GM19238 (cell line): ENCODE results near the gene CCDC6.
"Not testable (repeated sequence)": the region's sequence is repeated elsewhere in the genome, so short reads cannot be mapped to it uniquely, and the experiment has no call there.

Source experiments
- DNase-seq: peaks from one replicate; pipeline ENCODE4 v3.0.0; 2011; ENCODE audit warnings: low spot score; ENCODE audit not compliant: insufficient read length

The CCDC6 gene

DNA sequence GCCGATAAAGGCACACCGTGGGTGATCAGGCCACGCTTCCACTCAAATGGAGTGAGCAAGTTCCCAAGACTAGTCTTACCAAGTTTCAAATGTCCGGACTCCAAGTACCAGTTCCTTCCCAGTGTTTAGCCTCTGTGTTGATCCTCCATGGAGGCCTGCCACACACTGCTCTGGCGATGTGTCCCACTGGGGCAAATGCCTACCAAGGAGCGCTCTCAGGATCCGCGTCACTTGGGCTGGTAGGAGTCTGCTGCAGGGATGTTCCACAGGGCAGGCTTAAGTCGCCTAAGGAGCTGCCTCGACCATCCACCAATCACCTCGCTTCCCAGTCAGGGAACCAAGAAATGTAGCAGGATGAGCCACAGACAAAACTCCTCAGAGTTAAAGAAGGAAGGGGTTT is 135.7 kb downstream of the CCDC6 start:
- DNase-seq, result no peak

- DNase-seq, result no peak
Measured at GRCh38 chr10:59762505-59762904, 143.9 kb downstream of the CCDC6 start.

DNA sequence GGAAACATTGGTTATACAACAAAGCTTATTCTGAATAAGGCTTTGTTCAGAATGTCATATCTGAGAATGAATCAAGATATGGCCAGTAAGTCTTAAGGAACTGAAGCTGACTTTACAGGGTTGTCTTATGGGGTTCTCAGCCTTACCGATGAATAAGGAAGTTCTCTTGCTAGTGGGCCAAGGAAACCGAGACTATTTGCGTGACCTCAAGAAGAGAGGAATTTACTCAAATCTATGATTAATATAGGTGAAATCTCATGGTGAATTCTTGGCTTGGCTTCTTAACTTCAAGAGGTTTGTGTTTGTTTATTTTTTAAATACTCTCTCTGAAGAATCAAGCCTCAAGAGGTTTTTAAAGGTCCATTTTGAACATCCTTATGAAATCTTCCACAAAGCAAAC is 148.4 kb downstream of the CCDC6 start:
- DNase-seq, result no peak

DNA sequence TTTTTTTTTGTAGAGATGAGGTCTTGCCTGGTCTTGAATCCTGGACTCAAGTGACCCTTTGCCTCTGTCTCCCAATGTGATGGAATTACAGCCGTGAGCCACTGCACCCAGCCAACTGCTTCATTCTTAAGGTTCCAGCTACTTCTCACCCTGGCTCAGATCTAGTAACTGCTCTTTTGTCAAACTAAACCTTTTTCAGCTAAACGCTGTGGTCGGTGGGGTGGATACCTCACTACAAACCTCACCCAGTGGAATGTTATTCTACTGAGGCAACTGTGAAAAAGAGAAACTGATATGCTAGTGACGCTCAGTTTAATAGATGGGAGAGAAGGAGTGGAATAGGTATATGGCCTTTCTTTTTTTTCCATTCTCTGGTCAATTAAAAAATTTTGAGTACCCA is 151.4 kb downstream of the CCDC6 start:
- DNase-seq, result no peak

DNA sequence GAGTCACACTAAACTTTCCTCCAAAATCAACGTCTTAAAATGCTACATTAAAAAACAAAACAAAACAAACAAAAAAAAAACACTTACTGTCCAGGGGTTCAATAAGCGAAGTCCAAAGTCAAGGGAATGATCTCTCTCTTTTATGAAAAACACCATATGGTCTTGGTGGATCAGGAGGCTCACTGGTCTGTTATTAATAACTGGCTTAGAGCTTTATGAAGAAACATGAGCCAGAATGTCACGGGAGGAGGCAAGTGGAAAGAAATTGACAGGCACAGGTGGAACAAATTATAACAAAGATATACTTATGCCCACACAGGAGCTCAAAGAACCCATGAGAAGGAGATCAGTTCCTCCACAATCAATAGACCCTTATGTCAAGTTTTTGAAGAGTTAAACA is 153.1 kb downstream of the CCDC6 start, which contains the start of gene MRLN:
Gene MRLN, minus strand, starts transcription at position 189 of the 400 bp plus-strand sequence.
- DNase-seq, result no peak

DNA sequence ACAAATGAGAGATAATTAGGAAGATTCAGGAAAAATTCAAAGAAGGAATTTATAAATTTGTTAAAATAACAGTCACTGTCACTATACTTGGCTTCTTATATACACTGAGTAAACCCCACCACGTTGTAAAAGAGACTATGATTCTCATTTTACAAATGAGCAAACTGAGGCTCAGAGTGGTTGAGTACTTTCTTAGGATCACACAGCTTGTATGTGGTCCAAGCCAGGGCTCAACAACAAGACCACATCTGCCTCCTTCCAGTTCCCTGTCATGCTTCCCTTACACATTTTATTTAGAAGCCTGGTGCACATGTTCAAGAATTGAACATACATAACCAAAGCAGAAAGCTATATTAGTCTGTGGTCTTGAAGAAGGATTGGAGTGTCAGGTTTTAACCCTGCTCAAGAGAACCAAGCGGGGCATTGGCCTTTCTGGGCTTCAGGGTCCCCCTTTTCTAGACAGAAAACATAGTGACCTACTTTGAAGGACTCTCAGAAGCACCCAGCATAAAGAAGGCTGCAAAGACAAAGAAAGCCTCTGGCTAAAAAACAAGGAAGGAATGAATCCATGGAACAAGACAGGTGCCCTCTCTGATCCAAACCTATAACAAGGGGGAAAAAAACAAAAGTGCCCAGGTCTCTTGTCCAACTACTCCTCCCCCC is 153.9 kb downstream of the CCDC6 start:
- DNase-seq, result no peak

DNA sequence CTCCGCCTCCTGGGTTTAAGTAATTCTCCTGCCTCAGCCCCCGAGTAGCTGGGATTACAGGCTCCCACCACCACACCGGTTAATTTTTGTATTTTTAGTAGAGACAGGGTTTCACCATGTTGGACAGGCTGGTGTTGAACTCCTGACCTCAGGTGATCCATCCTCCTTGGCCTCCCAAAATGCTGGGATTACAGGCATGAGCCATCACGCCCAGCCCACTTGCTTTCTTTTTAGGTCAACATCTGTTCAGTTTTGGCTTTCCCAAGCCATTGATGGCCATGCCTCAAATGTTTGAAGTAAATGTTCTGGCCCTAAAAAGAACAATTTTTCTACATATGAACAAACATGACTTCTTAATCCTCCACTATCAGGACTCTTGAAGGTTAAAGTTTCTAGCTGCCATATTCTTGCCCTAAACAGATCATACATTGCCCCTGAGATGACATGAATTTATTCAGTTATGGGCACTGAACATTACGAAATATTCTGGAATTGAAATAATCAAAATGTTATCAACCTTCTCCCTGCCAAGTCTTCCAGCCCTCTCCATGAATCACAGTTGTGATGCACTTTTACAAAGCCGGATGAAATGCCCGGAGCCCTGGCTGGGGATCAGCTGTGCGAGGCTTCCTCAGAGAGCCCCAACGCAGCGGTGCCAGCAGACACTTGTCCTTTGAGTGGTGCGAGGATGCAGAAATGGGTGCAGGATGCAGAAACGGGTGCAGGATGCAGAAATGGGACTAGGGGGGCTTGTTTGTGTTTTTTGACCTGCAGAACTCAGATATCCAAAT is 156.0 kb downstream of the CCDC6 start:
- no peak for DNase-seq

DNA sequence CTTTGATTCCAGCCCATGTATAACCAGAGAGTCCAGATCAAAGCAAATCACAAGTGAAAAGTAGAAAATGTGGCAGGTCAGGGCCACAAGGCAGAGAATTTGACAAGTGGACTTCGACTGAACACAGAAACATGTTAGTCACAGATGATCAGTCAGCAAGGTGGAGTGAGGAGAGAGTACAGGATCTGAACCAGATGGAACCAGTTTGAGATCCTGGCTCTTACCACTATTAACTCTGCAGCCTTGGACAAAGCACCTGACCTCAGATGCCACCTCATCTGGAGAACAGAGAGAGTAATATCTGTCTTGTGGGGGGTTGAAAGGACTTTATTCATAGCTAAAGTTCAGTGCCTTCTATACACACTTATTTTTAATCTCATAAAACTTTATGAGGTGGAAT is 157.5 kb downstream of the CCDC6 start:
- no peak for DNase-seq

DNA sequence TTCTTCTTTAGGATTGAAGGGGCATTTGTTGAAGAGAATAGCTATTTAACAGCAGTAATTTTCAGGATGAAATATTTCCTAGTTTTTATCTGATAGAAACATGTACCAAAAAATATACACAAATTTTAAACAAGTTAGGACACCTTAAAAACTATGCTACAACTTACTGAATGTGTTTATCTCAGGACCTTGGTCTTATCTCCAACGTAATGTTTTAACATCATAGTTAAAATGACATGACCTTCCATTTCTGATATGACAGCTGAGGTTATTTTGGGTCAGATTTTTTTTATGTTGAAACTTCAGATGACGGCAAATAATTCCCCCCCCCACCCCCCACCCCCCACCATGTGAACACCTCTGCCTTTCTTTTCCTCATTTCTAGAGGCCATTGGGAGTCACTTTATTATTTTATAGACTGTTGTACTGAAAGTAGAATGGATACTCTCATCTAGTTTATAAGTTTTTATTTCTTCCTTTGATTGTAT is 161.1 kb downstream of the CCDC6 start:
- DNase-seq, result no peak

DNA sequence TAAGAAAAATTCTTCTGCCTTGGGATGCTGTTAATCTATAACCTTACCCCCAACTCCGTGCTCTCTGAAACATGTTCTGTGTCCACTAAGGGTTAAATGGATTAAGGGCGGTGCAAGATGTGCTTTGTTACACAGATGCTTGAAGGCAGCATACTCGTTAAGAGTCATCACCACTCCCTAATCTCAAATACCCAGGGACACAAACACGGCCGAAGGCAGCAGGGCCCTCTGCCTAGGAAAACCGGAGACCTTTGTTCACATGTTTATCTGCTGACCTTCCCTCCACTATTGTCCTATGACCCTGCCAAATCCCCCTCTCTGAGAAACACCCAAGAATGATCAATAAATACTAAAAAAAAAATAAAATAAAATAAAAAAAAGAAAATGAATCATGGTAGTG is 161.6 kb downstream of the CCDC6 start:
- not testable (repeated sequence) for DNase-seq

- DNase-seq, result not testable (repeated sequence)
Measured at GRCh38 chr10:59744156-59744555, 162.2 kb downstream of the CCDC6 start.

DNA sequence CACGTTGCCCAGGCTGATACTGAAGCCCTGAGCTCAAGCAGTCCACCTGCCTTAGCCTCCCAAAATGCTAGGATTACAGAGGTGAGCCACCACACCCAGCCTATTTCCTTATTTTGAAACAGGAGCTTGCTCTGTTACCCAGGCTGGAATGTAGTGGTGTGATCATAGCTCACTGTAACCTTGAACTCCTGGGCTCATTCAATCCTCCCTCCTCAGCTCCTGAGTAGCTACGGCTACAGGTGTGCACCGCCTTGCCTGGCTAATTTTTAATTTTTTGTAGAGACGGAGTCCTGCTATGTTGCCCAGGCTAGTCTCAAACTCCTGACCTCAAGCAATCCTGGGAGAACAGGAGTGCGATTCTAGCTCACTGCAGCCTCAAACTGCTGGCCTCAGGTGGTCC is 164.8 kb downstream of the CCDC6 start:
- no peak for DNase-seq

DNA sequence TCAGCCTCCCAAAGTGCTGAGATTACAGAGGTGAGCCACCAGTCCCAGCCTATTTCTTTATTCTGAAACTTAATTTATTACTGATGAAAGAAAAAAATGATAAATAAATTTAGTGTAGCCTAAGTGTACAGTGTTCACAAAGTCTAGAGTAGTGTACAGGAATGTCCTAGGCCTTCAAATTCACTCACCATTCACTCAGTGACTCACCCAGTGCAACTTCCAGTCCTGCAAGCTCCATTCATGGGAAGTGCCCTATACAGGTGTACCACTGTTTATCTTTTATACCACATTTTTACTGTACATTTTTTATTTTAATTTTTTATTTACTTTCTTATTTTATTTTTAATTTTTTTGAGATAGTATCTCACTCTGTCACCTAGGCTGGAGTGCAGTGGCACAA is 165.3 kb downstream of the CCDC6 start:
- no peak for DNase-seq
